ENCODE measurements around the gene BCAN.
"Not testable (repeated sequence)": the region's sequence is repeated elsewhere in the genome, so short reads cannot be mapped to it uniquely, and the experiment has no call there.

Gene BCAN, protein sequence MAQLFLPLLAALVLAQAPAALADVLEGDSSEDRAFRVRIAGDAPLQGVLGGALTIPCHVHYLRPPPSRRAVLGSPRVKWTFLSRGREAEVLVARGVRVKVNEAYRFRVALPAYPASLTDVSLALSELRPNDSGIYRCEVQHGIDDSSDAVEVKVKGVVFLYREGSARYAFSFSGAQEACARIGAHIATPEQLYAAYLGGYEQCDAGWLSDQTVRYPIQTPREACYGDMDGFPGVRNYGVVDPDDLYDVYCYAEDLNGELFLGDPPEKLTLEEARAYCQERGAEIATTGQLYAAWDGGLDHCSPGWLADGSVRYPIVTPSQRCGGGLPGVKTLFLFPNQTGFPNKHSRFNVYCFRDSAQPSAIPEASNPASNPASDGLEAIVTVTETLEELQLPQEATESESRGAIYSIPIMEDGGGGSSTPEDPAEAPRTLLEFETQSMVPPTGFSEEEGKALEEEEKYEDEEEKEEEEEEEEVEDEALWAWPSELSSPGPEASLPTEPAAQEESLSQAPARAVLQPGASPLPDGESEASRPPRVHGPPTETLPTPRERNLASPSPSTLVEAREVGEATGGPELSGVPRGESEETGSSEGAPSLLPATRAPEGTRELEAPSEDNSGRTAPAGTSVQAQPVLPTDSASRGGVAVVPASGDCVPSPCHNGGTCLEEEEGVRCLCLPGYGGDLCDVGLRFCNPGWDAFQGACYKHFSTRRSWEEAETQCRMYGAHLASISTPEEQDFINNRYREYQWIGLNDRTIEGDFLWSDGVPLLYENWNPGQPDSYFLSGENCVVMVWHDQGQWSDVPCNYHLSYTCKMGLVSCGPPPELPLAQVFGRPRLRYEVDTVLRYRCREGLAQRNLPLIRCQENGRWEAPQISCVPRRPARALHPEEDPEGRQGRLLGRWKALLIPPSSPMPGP

DNA sequence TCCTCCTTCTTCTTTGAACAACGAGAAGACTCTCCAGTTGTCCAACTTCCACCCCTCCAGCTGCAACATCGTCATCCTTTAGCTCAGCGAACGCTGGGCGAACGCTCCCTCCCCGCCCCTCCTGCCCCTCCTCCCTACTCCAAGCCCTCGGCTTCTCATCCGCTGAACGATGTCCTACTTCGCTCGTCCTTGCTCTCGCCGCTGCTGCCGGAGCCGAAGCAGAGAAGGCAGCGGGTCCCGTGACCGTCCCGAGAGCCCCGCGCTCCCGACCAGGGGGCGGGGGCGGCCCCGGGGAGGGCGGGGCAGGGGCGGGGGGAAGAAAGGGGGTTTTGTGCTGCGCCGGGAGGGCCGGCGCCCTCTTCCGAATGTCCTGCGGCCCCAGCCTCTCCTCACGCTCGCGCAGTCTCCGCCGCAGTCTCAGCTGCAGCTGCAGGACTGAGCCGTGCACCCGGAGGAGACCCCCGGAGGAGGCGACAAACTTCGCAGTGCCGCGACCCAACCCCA is at the start of gene BCAN:
BCAN (plus strand) TSS at position 357 of the 504 bp plus-strand sequence. CDS start 3,938 bp downstream, outside the sequence.
- peak; percentile 23 for DNase-seq

DNA sequence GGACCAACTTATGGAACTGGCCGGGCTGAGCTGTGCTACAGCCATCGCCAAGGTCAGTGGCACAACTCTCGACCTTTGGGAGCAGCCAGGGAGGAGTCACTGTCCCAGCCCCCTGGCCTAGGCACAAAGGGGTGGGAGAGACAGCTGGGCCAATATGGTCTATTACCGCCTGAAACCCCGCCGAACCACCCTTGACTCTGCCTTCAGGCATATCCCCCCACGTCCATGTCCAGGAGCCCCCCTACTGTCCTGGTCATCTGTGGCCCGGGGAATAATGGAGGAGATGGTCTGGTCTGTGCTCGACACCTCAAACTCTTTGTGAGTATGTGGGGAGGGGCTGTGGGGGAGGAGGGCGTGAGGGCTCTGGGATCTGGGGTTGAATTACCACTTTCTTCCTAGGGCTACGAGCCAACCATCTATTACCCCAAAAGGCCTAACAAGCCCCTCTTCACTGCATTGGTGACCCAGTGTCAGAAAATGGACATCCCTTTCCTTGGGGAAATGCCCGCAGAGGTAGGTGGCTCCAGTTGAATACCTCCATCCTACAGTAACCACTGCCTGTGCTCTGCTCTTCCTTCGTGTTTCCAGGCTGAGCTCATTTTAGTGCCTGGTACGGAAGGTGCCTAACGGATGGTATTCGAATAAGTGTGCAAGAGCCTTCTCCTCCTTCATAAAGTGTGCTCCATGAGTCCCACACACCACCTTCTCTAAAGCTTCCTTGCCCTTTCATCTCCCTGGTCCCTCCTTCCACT is 49.6 kb upstream of the BCAN start:
- no peak for DNase-seq

DNA sequence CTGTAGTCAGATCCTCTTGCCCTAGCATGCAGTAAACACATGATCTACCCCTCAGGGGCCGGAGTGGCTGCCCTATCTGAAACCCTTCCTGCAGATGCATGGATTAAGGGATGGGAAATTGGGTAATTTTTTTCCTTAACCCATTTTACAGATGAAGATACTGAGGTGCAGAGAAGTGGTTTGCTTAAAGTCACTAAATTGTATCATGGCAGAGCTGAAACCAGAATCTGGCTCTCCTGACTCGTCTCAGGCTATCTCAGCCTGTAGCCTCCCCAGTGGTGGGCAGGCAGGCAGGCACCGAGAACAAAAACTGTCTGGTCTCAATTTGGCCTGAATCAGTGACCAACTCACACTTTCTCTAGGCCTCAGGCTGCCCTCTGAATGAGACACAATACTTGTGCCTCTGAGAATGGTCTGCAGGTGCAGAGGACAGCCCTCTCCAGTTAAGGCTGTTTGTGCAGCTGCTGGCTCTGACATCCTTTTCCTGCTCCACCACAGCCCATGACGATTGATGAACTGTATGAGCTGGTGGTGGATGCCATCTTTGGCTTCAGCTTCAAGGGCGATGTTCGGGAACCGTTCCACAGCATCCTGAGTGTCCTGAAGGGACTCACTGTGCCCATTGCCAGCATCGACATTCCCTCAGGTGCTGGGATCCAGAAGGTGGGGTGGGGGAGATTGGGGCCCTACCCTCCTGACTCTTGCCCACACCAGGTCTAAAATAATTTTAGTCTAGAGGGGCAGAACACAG is 48.8 kb upstream of the BCAN start:
- no peak for DNase-seq

DNA sequence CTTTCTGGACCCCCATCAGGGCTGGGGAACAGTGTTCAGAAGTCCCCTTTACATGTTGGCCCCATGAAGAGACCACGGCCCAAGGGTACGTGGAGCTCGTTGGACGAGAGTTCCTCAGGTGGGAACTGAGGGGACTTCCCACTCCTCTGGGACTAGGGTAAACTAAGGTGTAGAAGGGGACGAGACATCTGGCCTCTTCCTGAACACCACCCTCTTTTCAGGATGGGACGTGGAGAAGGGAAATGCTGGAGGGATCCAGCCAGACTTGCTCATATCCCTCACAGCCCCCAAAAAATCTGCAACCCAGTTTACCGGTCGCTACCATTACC is 48.3 kb upstream of the BCAN start:
- no peak for DNase-seq

DNA sequence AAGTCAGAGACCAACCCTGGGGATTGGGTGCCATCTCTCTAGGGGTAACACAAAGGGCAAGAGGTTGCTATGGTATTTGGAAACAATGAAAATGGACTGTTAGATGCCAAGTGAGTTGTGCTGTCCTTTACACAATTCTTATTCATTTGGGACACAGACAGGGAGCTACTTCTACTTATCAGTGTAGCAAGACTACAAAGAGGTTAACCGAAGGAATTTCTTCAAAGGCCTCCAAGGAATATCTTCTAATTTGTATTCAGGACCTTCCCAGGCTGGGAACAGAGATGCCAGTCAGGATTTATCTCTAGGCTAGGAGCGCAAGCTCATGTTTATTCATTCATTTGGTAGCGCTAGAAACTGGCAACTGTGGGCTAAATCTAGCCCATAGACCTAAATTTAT is 47.7 kb upstream of the BCAN start:
- DNase-seq = no peak

DNA sequence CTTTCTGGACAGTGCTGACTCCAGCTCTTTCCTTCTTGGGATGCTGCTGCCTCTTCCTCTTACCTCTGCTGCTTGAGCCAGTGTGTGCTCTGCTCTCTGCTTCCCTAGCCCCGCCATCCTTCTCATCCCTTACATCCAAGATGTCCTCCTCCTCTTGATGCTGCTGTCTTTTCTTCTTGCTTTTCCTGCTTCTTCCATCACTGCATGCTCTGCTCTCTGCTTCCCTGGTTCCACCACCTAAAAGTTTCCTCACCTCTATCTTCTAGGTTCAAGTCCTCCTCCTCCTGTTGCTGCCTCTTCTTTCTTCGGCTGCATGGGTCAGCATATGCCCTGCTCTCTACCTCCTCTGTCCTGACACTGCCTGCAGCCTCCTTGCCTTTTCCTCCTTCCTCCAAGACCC is 46.9 kb upstream of the BCAN start:
- no peak for DNase-seq

DNA sequence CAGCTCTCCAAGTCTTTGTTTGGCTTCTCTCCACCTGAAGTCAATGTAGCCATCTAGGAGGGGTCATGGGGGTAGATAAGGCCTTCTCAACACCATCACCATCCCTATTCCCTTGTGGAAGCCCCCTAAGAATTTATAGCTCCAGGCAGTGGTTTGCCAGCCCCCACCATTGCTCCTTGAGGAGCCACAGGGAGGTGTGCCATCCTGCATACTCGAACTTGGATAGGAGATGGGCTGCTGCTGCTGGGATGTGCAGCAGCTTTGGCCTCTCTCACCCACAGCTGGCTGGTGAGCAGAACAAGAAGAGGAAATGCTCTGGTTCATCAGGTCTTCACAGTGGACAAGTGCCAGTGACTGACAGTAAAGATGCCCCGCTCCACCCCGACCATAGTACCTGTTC is 45.5 kb upstream of the BCAN start:
- no peak for DNase-seq

DNA sequence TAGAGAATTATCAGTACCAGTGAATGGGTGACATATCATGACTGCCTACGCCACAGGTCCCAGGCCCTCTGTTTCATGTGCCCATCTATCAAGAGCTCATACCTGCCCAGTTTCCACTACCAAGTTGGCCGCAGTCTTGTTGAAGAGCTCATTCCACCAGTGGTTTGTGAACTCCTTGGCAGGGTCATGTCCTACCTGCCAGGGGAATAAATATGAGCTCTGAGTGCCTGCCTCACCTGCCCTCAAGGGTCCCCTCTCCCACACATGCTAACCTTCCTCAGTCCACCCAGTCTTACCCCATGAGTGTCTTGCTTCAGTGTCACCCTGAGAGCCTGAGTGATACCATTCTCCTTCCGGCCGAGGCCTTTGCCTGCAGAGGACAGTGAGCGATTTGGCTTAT is 43.8 kb upstream of the BCAN start:
- DNase-seq = no peak

DNA sequence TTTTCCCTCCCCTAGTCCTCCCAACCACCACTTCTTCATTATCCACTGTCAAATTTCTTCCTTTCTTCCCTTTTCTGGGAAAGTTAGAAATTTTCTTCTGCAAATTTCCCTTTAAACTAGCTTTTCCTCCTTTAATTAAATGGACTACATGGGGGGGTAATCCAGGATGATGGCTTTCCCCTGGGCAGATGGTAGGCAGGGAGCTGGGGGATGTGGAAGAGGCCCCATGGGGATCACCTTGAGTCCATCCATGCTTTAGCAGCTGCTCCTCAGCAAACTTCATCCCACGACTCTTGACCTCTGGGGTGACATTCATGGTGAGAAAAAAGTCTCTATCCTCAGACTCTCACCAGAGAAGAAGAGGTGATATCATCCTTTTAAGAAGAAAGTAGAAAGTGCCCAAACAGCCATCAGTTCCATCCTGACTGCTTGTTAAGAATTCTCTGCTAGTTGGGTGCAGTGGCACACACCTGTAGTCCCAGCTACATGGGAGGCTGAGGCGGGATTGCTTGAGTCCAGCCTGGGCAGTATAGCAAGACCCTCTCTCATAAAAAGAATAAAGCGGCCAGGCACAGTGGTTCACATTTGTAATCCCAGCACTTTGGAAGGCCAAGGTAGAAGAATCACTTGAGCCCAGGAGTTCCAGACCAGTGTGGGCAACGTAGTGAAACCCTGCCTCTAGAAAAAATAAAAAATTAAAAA is 43.0 kb upstream of the BCAN start:
- DNase-seq = no peak

DNA sequence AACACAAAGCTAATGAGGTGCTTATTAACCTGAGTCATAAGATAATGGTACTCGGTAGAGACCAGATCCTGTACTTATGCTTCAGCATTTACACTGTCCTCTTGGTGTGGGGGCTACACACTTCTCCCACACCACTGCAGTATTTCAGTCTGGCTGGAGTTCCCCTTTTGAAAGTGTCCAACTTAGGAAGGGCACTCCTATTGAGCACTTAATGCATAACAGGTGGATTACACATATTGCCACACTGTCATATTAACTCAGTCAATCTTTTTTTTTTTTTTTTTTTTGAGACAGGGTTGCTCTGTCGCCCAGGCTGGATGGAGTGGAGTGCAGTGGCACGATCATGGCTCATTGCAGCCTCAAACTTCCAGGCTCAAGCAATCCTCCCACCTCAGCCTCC is 42.1 kb upstream of the BCAN start:
- DNase-seq = no peak

DNA sequence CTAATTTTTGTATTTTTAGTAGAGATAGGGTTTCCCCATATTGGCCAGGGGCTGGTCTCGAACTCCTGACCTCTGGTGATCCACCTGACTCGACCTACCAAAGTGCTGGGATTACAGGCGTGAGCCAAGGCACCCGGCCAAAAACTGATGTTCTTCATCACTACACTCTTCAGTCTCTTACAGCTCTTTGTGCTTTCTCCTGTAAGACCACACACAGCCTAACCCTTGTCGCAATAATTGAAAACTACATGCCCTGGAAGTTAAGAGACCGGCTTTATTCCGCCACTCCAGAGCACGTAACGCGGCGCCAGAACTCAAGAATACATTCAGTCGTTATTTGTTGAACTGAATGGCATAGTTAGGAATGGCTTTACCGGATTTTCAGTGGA is 41.2 kb upstream of the BCAN start:
- no peak for DNase-seq

DNA sequence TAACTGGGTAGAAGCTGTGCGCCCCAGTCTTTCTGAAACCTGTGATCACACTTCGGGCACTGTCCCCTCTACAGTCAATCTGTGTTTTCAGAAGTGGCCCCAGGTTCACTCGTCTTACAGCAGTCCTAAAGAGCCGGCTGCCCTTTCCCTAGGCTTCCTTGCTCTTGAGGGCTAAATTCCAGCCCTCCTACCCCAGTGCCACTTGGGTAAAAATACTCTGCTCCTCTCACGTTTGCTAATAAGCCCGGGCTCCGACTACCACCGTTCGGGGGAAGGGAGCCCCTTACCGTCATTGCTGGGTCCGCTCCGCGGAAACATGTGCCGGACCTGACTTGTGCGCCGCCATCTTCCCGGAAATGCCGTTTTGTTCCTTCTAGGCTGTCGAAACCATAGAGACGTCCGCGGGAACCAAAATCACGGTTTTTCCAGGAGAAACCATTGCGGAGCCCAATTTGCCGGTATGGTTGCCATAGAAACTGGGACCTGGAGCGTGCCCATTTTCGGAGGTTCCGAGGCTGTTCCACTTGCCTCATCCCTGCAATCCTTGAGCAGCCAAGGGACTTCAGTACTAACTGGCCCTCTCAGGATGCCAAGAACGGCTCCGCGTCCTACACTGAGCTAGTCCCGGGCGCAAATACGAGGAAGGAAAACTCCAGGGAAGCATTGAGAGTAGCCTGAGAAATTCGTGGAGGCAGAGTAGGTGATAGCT is 40.6 kb upstream of the BCAN start, which contains the start of gene GPATCH4:
GPATCH4 (minus strand) TSS at position 358 of the 709 bp plus-strand sequence.
- no peak for DNase-seq

DNA sequence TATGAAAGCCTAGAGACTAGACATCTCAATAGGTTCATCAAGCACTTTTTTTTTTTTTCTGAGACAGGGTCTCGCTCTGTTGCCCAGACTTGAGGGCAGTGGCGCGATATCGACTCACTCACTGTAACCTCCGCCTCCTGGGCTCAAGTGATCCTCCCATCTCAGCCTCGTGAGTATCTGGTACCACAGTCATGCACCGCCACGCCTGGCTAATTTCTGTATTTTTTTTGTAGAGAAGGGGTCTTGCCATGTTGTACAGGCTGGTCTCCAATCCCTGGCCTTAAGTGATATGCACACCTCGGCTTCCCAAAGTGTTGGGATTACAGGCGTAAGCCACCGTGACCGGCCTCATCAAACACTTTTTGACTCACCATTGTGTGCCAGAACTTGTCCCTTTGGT is 40.0 kb upstream of the BCAN start:
- DNase-seq = no peak

DNA sequence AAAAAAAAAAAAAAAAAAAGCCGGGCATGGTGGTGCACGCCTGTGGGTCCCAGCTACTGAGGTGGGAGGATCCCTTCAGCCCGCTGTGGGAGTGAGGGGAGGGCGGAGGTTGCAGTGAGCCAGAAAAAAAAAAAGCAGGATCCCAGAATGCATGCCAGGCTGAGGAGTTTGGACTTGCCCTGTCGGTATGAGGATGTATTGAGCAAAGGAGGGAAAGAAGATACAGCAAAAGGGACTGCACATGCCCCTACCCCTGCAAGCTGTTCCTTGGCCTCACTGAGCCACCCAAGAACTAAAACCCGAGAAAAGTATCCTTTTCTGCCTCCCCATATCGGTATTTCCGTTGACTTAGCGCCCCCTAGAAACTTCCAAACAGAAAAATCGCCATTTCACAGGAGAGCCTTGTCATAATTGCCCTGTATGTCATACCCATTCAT is 39.3 kb upstream of the BCAN start:
- no peak for DNase-seq

DNA sequence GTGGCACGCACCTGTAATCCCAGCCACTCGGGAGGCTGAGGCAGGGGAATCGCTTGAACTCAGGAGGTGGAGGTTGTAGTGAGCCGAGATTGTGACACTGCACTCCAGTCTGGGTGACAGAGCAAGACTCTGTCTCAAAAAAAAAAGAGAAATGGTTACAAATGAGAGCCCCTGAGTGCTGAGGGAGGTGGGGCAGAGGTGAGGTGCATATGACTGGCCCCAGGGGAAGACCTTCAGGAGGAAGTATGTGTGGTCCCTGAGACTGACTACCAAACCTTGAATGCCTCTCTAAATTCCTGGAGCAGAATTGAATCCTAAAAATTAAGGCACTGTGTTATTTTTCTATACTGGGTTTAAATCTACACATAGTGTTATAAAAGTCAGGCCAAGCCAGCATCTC is 34.6 kb upstream of the BCAN start:
- DNase-seq = not testable (repeated sequence)

DNA sequence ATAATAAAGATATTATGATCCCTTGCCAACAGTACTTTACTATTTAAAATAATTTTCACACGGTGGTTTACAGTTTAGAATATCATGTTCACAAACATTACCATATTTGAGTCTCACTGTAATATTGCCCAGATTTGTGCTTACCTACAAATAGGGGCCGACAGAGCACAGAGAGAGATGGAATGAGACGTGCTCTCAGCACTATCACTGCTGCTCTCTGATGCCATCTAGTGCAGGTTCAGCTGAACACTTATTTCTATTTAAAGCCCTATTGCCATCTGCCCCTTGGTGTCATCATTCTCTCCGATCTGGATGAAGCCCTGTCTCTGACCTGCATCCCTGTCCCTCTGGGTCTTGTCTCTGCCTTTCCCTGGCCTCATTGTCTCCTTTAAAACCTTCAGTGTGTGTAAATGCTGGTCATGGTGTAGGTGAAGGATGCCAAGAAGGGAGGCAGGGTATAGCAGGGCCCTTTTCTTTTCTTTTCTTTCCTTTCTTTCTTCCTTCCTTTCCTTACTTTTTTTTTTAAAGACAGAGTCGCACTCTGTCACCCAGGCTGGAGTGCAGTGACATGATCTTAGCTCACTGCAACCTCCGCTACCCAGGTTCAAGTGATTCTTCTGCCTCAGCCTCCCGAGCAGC is 33.8 kb upstream of the BCAN start:
- no peak for DNase-seq

DNA sequence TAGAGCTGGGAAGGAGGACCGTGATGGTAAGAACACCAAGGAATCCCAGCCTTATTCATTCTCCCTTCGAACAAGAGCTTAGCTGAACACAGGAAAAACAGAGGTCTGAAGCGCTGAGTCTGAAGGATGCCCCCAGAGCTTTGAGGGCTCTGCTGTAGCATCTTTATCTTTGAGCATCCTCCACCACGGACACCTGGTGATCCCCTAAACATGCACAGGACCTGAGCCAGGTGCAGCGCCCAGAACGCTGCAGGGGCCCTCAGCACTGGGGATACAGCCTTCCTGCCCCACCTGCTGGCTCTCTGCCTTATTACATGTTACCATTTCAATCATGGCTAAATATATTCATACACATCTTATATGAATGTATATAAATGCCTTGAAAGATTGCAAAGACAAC is 32.9 kb upstream of the BCAN start:
- no peak for DNase-seq

DNA sequence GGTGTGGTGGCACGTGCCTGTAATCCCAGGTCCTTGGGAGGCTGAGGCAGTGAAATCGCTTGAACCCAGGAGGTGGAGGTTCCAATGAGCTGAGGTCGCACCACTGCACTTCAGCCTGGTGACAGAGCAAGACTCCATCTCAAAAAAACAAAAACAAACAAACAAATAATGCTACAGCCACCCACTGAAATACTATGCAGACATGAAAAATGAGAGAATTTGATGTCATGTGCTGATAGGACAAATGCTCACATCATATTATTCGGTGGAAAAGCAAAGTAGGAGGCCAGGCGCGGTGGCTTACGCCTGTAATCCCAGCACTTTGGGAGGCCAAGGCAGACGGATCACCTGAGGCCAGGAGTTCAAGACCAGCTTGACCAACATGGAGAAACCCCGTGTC is 31.8 kb upstream of the BCAN start:
- DNase-seq = not testable (repeated sequence)

DNA sequence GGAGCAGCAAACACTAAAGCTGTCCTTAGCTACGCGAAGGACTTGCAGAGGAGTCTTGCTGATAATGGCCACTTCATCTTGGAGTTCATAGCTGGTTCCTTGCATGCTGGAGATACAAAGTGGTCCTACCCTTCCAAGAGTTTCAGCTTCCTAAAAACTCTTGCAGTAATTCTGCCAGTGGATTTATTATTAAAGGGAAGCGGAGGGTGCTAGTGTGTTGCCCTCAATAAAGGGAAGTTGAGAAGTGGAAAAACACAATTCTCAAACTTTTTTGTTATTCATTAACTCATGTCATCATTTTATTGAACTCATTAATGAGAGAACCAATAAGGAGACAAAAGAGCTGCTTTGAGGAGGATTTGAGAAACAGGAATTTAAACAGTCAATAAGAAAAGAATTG is 29.3 kb upstream of the BCAN start:
- DNase-seq = no peak

DNA sequence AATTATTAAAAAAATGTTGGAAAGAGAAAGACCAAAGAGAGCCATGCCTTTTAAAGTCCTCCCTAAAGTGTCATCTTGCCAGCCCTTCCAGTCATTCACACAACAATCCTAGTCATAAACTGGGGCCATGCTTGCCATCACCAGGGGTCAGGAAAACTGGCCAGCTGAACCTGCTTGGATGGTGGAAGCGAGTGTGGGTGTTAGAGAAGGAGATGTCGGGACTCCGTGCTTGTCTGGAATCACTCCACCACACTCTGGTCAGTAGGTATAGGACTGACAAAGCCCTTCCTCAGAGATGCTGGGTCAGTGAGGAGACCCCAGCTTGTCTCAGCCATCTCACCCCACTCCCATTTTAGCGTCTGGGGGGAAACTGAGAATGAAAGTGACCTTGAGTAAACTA is 26.0 kb upstream of the BCAN start:
- DNase-seq = no peak

DNA sequence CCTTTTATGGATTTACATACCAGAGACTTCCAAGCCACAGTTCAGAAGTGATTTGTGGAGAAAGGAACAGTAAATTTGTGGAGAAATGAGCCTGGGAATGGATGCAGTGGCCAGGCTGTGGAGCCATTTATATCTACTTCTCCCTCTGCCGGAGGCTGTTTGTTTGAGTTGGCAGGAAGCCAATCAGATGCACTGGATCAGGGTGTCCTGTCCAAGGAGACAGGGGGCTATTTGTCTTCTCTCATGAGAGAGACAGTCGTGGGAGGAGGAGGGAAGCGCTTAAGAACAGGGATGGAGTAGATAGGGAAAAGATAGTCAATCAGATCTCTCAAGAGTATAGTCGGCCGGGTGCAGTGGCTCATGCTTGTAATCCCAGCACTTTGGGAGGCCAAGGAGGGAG is 25.5 kb upstream of the BCAN start:
- no peak for DNase-seq
